GM18951 (cell line): ENCODE data around the gene GLYATL1B.
A peak's percentile ranks its signal among the peaks of the same experiment; 100 is the strongest.
"Not testable (repeated sequence)": the region's sequence is repeated elsewhere in the genome, so short reads cannot be mapped to it uniquely, and the experiment has no call there.

ENCODE experiments used
- POLR2A ChIP-seq: IDR thresholded peaks from 4 replicates; pipeline ENCODE4 v1.6.1; 2011; ENCODE audit warnings: mild to moderate bottlenecking; ENCODE audit not compliant: insufficient read length, insufficient read depth; ENCODE audit errors: extremely low read depth
- in situ Hi-C: fragments of 300-500 bp; cut with MboI; formaldehyde crosslinking; loops from one replicate; pipeline ENCODE4 v1.12.0; 2022; ENCODE audit warnings: low sequenced_read_pairs, mixed read lengths, inconsistent platforms; ENCODE audit not compliant: unreplicated experiment

Gene GLYATL1B

DNA sequence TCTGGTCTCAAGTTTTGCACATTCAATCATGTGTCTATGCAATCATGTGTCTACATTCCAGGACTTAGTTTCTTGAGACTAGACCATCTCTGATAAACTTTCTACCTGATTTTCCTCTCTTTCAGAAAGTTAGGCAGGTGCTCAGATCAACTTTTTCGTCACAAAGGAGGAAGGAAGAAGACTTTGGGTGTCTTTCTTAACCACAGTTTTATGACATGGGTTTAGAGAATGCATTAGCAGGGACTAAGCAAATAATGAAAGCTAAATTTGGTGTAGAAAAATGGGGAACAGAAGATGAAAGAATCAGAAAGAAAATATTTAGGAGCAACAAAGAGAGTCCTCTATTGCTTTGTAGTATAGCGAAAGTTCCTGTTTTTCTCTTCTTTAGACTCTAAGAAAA, 7.7 kb upstream of the GLYATL1B start:
- in situ Hi-C loops, result no loop called here
- no peak for TF ChIP-seq POLR2A

DNA sequence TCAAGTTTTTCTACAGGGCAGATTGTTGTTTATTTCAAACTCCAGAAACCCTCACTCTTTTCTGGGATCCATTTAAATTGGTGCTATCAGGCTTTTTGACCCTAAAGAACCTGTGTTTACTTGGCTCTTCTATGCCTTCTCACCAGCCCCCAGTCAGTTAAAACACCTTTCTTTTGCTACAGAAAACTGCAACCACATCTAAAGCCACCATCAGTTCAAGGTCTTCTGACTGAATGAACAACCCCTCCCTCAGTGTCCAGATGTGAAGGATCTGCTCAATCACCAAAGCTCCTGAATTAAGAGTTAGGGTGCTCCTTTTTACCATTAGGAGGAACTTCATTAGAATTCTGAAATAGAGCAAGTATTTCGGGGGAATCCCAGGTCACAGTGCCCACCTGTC, 7.0 kb upstream of the GLYATL1B start:
- in situ Hi-C loops, result no loop called here
- no peak for TF ChIP-seq POLR2A

DNA sequence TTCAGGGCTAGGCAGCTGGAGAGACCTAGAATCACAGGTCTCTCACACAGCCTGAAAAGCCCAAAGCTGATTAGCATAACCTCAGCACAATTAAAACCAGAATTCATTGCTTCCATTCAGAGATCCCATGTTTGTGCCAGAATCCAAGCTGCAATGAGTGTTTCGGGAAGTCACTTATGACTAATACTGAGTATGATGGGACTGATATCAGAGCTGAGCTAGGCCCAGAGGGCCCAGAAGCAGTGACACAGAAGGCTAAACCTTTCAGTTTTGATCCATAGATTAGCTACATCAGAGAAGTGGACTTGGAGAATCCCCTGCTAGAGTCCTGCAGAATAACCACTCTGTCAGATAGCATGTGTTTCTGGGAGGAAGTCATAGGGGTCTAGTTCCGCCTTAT, 5.7 kb upstream of the GLYATL1B start:
- in situ Hi-C loops, result not testable (repeated sequence)

DNA sequence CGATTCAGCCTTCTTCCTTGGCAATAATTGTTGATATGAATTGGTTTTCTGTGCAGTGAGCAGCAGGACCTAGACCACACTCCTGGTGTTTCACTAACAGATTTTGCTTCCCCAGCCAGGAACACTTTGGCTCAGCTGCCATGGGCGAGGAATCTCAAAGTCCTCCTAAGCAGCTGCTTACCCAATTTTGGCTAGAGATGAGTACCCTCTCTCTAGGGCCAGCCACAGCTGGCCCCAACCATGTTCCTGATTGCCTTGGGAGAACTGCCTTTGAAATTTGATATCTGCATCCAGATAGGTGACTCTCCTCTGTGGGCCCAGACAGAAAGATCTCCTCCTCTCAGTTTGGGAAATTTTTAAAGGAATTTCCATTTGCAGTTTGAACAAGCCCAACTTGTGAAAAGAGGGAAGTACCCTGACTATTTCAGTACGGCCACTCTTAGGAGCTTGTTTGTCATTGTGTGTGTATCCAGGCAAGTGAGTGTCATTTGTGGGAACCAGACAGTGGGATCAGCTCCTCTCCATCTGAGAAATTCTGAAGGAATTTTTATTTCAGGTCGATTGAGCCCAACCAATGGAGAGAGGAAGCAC, 4.6 kb upstream of the GLYATL1B start:
- in situ Hi-C loops, result not testable (repeated sequence)

DNA sequence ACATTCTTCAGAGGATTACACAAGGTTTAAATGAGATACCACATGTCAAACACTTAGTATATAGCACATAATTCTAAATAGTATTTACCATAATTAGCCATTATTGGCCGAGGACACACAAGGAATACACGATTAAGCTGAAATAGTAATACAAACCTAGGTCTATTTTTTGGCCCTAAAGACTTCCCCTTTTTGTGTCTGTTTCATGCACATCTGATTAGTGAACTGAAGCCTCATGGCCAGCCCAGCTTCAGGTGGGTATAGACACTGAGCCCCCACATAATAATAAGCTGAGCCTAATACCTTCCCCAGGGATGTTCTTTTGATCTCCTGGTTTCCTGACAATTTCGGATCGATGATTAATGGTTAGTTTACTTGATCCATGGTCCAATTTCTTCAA, 2.1 kb downstream of the GLYATL1B start:
- TF ChIP-seq POLR2A, result no peak
- in situ Hi-C loops, result loop anchor here (5.0 kb wide), 1 partner anchor 46 kb away; no protein-coding TSS in a partner anchor

DNA sequence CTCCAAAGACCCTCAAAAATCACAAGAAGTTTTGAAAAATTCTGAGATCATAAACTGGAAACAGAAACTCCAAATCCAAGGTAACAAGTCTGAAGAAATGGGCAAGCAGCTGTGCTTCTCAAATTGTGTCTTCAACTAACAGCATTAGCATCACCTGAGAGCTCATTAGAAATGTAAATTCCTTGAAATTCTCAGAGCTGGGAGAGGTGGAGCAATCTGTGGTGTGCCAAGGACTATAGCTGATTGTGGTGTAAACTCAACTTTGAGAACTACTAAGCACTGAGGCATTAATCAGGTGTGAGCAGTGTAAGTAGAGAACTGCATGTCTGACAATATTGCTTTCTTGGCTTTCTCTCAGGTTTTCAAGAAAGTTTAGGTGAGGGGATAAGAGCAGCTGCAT, 7.5 kb downstream of the GLYATL1B start:
- in situ Hi-C loops, result not testable (repeated sequence)

DNA sequence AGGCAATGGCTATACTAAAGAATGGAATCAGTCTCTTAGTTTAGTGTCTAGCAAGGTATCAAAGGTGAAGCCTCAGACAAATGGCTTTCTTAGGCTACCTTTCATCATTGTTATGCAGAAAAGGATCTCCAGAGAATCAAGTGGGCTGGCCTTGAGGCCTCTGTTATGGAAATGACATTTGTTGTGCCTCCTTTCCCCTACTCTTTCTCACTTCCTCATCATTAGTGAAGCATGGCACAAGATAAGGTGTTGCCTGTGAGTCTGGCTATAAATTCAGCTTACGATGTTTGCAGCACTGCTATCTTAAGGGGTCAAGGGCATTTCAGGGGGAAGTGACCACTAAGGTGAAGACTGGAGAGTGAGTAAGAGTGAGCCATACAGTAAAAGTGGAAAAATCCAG, 9.1 kb downstream of the GLYATL1B start:
- in situ Hi-C loops, result not testable (repeated sequence)

DNA sequence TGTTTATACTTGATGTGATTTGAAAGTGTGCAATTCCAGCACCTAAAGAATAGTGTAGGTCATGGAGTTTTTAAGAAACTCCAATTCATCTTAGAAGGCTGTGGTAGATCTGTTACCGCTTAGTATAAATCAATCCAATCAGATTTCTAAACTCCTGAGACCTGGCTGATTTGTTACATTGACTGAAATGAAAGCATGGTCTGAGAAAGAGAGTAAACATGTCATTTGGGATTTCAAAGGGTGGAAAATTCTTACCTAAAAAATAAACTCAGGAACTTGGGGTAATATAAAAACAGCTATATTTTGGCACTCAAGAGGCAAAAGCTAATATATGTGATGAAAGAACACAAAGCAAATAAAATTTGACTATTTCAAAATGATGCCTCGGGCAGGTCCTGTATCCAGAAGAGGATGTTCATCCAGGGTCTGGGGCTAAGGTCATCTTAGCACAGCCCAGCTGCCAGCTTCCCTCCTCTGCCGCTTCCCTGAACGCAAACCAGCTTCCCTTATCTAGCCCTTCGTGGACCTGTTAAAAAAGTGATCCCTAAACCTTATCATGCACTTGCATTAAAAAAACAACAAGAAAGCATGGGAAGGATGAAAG, 10.0 kb downstream of the GLYATL1B start:
- in situ Hi-C loops, result not testable (repeated sequence)

DNA sequence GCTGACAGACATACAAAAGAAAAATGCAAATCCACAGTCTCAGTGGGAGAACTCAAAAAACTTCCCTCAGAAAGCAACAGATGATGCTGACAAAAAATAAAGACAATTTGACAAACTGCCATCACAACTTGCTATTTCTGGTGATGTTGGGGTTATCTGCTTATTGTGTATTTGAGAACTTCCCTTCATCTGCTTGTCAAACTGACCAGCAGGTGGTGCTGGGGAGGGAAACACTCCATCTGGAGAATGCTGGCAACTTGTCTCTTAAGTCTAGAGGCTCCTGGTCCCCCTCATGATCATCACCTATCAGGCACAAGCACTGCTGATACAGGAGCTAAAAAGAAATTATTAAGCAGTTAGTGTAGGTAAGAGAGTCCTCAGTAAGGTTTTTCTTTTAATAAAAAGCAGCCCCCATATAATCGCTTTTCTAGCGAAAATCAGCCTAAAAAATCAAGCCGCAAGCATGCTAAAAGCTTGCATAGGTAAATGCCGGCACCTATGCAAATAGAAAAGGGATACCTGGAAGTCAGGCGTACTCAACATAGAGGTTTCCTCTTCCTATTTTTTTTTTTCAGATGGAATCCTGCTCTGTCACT, 11.1 kb downstream of the GLYATL1B start:
- TF ChIP-seq POLR2A, result no peak
- in situ Hi-C loops, result no loop called here

DNA sequence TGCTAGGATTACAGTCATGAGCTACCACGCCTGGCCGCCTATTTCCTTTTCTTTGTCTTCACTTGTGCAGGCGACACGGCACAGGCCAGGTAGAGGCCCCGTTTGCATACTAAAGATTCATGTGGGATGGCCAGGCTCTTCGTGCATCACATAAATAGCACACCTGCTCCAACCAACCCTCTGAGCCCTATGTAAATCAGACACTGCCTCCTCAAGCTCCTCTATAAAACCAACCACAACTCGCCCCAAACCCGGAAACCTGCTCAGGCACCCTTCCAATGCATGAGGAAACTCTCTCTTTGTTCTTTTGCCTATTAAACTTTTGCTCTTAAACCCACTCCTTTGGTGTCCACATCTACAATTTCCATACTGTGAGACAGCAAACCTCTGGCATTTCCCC, 11.8 kb downstream of the GLYATL1B start:
- in situ Hi-C loops, result not testable (repeated sequence)
- peak; percentile 24 for TF ChIP-seq POLR2A

DNA sequence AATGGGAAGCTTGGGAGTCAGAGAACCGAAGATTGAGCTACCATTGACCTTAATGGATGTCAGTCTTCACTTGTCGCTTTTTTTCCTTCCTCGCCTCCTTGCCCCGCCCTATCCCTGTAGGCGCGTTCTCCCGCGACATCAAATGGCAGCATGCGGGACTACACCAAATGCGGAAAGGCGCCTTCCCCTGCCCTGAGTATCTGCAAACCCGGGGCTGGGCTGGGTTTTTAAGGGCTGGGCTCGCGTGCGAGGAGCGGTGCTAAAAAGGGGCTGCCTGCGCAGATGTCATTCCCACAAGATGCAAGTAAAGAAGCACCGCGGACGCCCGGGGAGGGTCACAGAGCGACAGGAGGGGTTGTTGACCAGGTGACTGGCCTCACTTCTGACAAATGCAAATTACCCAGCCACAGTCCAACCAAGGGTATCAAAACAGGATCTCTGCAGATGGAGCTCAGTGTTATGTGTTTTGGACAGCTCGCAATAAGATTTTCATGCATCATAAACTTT, 16.2 kb downstream of the GLYATL1B start:
- peak; percentile 25 for TF ChIP-seq POLR2A
- in situ Hi-C loops, result loop anchor here (25.0 kb wide), 1 partner anchor 1340 kb away; the partner anchor contains the start of genes BTBD18 and CTNND1

DNA sequence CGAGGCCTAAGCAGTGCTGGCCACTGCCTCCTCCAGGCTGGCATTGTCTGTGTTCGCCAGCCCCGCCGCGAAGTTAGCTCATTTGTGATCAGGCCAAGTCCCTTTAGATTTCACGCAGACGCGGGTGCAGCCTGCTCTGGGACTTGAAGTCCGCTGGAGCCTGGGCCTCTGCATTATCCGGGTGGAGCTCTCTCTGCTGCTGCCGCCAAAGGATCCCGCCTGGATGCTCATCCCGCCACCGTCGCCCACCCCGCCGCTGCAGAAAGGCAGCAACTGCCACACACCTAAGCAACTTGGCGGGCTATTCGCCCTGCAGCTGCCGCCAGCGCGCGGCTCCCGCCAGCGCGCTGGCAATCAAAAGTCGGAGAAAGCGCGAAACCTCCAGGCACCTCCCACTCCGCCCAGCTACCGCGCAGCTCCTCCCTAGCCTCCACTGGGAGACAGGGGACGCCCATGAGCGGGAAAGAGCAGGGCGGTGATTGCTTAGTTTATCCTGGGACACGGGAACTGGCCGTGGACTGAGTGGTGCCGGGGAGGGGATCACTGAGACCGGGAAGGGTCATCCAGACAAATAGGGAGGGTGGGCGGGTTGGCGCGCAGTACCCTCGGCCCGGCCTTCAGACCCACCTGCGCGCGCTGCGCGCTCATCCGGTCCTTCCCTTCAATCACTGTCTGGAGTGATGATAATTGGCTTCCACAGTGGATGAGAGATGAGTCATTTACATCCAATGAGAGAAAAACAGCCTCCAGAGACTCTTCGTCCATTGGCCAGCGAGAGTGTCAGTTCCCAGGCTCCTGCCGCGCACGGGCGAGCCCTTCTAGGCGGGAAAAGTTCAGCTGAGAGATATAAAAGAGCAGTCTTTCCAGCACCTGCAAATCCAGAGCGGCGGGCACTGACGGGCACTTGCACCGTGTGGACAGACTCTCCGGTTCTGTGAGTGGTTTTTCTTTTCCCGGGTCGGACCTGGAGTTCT, 20.5 kb downstream of the GLYATL1B start, which contains the start of gene FAM111B:
TSS of gene FAM111B (plus strand) at position 875 of the 974 bp plus-strand sequence. CDS start 2,389 bp downstream, outside the sequence.
- in situ Hi-C loops, result loop anchor here (25.0 kb wide), 1 partner anchor 1344 kb away; the partner anchor contains the start of genes BTBD18 and CTNND1
- peak; percentile 76 for TF ChIP-seq POLR2A

DNA sequence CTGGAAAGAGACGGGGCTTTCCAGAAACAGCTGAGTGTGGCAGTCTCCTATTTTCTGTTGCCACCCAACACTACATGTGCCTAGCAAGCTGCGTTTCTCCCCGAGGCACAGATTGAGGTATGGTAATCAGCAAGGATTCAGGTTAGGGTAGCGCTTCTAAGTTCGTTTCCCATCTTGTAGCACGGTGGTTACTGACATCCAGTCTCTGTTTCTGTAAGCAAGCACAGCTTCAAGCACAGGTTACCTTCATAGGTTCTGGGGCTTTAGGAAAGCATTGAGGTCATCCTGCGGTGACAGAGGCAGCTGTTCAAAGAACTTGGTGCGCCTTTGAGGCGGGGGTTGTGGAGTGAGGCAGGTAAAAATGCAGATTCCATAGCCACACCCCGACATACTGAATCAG, 21.6 kb downstream of the GLYATL1B start:
- in situ Hi-C loops, result loop anchor here (25.0 kb wide), 1 partner anchor 1345 kb away; the partner anchor contains the start of genes BTBD18 and CTNND1
